Liver (tissue), 2 donors: ENCODE measurements around the gene CCDC82.

Source experiments
- ATF3 ChIP-seq: IDR thresholded peaks from 2 replicates; pipeline ENCODE4 v1.6.1; 2016; ENCODE audit warnings: antibody characterized with exemption
- TF ChIP-seq, protein P1 (sequence below): IDR thresholded peaks from 2 replicates; pipeline ENCODE4 v1.6.1; 2016; ENCODE audit warnings: antibody characterized with exemption
- TF ChIP-seq, protein P2 (sequence below): IDR thresholded peaks from 2 replicates; pipeline ENCODE4 v1.6.1; 2016; ENCODE audit warnings: antibody characterized with exemption, mild to moderate bottlenecking
- donor health status: healthy.

GRCh38 chr11:96424693-96425092 is 35.0 kb upstream of the CCDC82 start:
- TF ChIP-seq, protein P1, sequence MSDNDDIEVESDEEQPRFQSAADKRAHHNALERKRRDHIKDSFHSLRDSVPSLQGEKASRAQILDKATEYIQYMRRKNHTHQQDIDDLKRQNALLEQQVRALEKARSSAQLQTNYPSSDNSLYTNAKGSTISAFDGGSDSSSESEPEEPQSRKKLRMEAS: no peak
- TF ChIP-seq ATF3: no peak
- TF ChIP-seq, protein P2, sequence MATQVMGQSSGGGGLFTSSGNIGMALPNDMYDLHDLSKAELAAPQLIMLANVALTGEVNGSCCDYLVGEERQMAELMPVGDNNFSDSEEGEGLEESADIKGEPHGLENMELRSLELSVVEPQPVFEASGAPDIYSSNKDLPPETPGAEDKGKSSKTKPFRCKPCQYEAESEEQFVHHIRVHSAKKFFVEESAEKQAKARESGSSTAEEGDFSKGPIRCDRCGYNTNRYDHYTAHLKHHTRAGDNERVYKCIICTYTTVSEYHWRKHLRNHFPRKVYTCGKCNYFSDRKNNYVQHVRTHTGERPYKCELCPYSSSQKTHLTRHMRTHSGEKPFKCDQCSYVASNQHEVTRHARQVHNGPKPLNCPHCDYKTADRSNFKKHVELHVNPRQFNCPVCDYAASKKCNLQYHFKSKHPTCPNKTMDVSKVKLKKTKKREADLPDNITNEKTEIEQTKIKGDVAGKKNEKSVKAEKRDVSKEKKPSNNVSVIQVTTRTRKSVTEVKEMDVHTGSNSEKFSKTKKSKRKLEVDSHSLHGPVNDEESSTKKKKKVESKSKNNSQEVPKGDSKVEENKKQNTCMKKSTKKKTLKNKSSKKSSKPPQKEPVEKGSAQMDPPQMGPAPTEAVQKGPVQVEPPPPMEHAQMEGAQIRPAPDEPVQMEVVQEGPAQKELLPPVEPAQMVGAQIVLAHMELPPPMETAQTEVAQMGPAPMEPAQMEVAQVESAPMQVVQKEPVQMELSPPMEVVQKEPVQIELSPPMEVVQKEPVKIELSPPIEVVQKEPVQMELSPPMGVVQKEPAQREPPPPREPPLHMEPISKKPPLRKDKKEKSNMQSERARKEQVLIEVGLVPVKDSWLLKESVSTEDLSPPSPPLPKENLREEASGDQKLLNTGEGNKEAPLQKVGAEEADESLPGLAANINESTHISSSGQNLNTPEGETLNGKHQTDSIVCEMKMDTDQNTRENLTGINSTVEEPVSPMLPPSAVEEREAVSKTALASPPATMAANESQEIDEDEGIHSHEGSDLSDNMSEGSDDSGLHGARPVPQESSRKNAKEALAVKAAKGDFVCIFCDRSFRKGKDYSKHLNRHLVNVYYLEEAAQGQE: no peak
